Measurements from ENCODE around the gene CROCC2. TPM values are rescaled to one million over a fixed set of nuclear protein-coding genes. Genes with fewer than 3 reads are reported as not detected.

Gene CROCC2
- total RNA-seq, 1 donor from 2014 or later = not detected

GRCh38 chr2:241033336-241033987 lies 127.3 kb downstream of the CROCC2 start:
- no peak for DNase-seq (ENCODE audit: low read depth)
- TF ChIP-seq, protein P1, sequence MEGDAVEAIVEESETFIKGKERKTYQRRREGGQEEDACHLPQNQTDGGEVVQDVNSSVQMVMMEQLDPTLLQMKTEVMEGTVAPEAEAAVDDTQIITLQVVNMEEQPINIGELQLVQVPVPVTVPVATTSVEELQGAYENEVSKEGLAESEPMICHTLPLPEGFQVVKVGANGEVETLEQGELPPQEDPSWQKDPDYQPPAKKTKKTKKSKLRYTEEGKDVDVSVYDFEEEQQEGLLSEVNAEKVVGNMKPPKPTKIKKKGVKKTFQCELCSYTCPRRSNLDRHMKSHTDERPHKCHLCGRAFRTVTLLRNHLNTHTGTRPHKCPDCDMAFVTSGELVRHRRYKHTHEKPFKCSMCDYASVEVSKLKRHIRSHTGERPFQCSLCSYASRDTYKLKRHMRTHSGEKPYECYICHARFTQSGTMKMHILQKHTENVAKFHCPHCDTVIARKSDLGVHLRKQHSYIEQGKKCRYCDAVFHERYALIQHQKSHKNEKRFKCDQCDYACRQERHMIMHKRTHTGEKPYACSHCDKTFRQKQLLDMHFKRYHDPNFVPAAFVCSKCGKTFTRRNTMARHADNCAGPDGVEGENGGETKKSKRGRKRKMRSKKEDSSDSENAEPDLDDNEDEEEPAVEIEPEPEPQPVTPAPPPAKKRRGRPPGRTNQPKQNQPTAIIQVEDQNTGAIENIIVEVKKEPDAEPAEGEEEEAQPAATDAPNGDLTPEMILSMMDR (IDR thresholded peaks at IDR 0.05; ENCODE audit: insufficient read depth, low read length, poor library complexity, severe bottlenecking) = no peak
- H3K27me3 ChIP-seq (ENCODE audit: control insufficient read depth, insufficient read depth, low read length) = peaks cover 25% of the 10 kb centered on the region

GRCh38 chr2:241033994-241034393 lies 127.9 kb downstream of the CROCC2 start:
- Histone ChIP-seq H3K4me3 (ENCODE audit: low read depth, low read length) (no peak overlapping the region), H3K36me3 (ENCODE audit: control insufficient read depth, insufficient read depth, low read length) (no peaks in the 10 kb centered on the region), H3K27me3 (ENCODE audit: control insufficient read depth, insufficient read depth, low read length) (peaks cover 30% of the 10 kb centered on the region)
- no peak for DNase-seq (ENCODE audit: low read depth)
- TF ChIP-seq, protein P1 (IDR thresholded peaks at IDR 0.05; ENCODE audit: insufficient read depth, low read length, poor library complexity, severe bottlenecking) = no peak

More at GRCh38 chr2:241033336-241033987, 127.3 kb downstream of the CROCC2 start:
- H3K36me3 ChIP-seq (ENCODE audit: control insufficient read depth, insufficient read depth, low read length) = no peaks in the 10 kb centered on the region
- H3K4me3 ChIP-seq (ENCODE audit: low read depth, low read length) = no peak overlapping the region

DNA sequence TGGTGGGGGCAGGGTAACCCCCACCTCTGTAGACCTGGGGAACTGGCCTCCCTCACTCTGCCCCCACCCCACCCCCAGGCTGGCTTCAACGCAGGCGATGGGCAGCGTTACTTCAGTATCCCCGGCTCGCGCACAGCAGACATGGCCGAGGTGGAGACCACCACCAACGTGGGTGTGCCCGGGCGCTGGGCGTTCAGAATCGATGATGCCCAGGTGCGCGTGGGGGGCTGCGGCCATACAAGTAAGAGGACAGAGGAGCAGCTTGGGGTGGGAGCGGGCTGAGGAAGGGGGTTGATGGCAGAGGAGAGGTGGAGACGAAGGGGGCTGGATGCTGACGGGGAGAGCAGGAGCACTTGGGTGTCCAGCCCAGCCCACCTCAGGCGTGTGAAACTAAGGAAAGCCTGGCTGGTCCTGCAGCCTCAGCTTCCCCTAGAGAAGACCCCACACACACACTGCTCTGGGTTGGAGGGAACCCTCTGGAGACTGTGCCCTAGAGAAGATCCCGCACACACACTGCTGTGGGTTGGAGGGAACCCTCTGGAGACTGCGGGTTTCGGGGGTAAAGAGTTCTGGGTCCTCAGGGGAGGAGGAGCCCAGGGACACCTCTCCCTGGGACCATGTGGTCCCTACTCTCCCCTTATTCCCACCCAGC lies 128.5 kb downstream of the CROCC2 start:
- Histone ChIP-seq H3K4me3 (ENCODE audit: low read depth, low read length) (no peak overlapping the region), H3K36me3 (ENCODE audit: control insufficient read depth, insufficient read depth, low read length) (no peaks in the 10 kb centered on the region), H3K27me3 (ENCODE audit: control insufficient read depth, insufficient read depth, low read length) (peaks cover 30% of the 10 kb centered on the region)
- DNase-seq (ENCODE audit: low read depth) = no peak
- TF ChIP-seq, protein P1 (IDR thresholded peaks at IDR 0.05; ENCODE audit: insufficient read depth, low read length, poor library complexity, severe bottlenecking) = no peak

DNA sequence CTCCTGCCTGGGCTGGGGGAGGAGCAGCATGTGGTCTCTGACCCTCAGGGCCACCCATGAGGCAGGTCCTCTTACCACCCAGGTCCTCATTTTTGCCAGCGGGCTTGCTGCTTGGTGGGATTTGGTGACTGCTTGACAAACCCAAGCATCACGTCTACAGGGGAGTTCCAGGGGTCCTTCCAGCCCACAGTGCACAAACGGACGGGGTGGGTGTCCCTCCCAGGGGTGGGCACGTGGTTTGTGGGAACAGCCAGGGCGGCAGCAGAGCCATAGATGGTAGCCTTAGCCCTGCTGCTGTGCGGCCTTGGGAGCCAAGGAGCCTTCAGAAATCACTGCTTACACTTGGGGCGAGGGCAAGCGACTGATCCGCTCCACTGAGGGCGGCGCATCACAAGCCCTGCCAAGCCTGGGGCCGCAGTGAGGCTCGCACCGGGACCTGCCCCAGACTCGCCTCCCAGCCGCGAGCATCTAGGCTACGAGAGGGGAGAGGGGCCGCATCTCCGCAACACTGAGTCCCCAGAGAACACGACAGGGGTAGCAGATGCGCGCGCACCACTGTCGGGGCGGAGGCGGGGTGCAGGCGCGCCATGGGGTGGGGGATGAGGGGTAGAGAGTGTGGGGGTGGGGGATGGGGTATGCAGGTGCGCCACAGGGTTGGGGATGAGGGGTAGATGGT lies 129.1 kb downstream of the CROCC2 start:
- no peak overlapping the region for H3K4me3 ChIP-seq (ENCODE audit: low read depth, low read length)
- H3K36me3 ChIP-seq (ENCODE audit: control insufficient read depth, insufficient read depth, low read length) = no peaks in the 10 kb centered on the region
- H3K27me3 ChIP-seq (ENCODE audit: control insufficient read depth, insufficient read depth, low read length) = peaks cover 32% of the 10 kb centered on the region
- TF ChIP-seq, protein P1 (IDR thresholded peaks at IDR 0.05; ENCODE audit: insufficient read depth, low read length, poor library complexity, severe bottlenecking) = no peak
- DNase-seq (ENCODE audit: low read depth) = no peak

DNA sequence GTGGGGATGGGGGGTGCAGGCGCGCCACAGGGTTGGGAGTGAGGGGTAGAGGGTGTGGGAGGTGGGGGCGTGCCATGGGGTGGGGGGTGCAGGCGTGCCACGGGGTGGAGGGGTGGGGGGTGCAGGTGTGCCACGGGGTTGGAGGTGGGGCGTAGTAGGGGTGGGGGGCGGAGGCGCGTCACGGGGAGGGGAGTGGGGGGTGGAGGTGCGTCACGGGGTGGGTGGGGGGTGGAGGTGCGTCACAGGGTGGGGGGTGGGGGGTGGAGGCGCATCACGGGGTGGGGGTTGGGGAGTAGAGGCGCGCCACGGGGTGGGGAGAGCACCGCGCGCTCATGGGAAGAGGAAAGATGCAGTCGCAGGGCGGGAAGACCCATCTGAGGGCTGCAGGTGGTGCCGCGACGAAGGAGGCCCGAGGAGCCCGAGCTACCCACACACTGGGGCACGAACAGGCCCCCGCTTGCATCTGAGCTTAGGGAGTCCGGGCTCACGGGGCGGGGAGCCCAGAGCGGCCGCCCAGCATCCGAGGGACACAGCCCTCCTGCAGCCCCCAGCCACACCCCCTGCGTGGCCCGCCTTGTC lies 129.8 kb downstream of the CROCC2 start:
- Histone ChIP-seq H3K36me3 (ENCODE audit: control insufficient read depth, insufficient read depth, low read length) (no peaks in the 10 kb centered on the region), H3K27me3 (ENCODE audit: control insufficient read depth, insufficient read depth, low read length) (peaks cover 32% of the 10 kb centered on the region), H3K4me3 (ENCODE audit: low read depth, low read length) (no peak overlapping the region)
- TF ChIP-seq, protein P1 (IDR thresholded peaks at IDR 0.05; ENCODE audit: insufficient read depth, low read length, poor library complexity, severe bottlenecking) = no peak
- DNase-seq (ENCODE audit: low read depth) = no peak
